H1 (cell line): ENCODE results near the gene CDH9. TPM values are rescaled to one million over a fixed set of nuclear protein-coding genes. Genes with fewer than 3 reads are reported as not detected.

Source experiments
- CTCF ChIA-PET: fragments of 300-600 bp; sonication (Branson Sonifier 250); formaldehyde crosslinking; loops from one replicate; lab custom pipeline; 2021; ENCODE audit not compliant: partially characterized antibody; lab: Charles Lee
- POLR2A ChIA-PET: fragments of 300-600 bp; sonication (Branson Sonifier 250); formaldehyde crosslinking; loops from one replicate; lab custom pipeline; 2021; ENCODE audit warnings: inconsistent platforms; ENCODE audit not compliant: partially characterized antibody; lab: Charles Lee
- DNase-seq, 2 experiments: peaks; one replicate each; pipeline versions ENCODE4 v3.0.0 to v3.0.0-alpha.2; 2010 to 2022; ENCODE audit warnings: low spot score in 2 of 2, low read depth in 1 of 2, mixed read lengths in 1 of 2
- FAIRE-seq: peaks from 2 replicates; lab custom pipeline; 2011; peaks lifted over from hg19 to GRCh38; lab: Jason Lieb, UNC
- H2AFZ ChIP-seq: 2 replicates; pipeline ENCODE4 v1.8.1; 2012; ENCODE audit warnings: low read length, inconsistent platforms
- H2AK5ac ChIP-seq: 2 replicates; pipeline ENCODE4 v1.6.1; 2013; ENCODE audit warnings: low read depth, low read length
- H2BK120ac ChIP-seq: replicated peaks from 2 replicates; pipeline ENCODE3; 2013; ENCODE audit warnings: low read depth, low read length, inconsistent platforms
- H2BK12ac ChIP-seq: 2 replicates; pipeline ENCODE4 v1.6.1; 2013; ENCODE audit warnings: low read depth, low read length
- H2BK15ac ChIP-seq: 2 replicates; pipeline ENCODE4 v1.6.1; 2013; ENCODE audit warnings: low read length
- H2BK20ac ChIP-seq: 2 replicates; pipeline ENCODE4 v1.6.1; 2013; ENCODE audit warnings: low read length
- H2BK5ac ChIP-seq: 2 replicates; pipeline ENCODE4 v1.6.1; 2013; ENCODE audit warnings: low read depth, low read length
- H3K14ac ChIP-seq: 2 replicates; pipeline ENCODE4 v1.6.1; 2013; ENCODE audit warnings: inconsistent platforms; ENCODE audit not compliant: insufficient read length
- H3K18ac ChIP-seq: 2 replicates; pipeline ENCODE4 v1.6.1; 2013; ENCODE audit warnings: low read length; ENCODE audit errors: extremely low read depth
- H3K23ac ChIP-seq: 2 replicates; pipeline ENCODE4 v1.6.1; 2013; ENCODE audit warnings: inconsistent platforms; ENCODE audit not compliant: insufficient read length
- H3K23me2 ChIP-seq: 2 replicates; pipeline ENCODE4 v1.6.1; 2013; ENCODE audit warnings: low read depth, low read length
- H3K27ac ChIP-seq: 2 replicates; pipeline ENCODE4 v1.6.1; 2011; ENCODE audit warnings: low read depth, low read length, inconsistent platforms
- H3K27me3 ChIP-seq, 4 experiments: replicated peaks in 1 of 4; 1 replicate in 1 of 4; 2 replicates in 3 of 4; pipeline versions ENCODE4 v1.6.1 to v1.8.1; 2011 to 2013; ENCODE audit warnings: low read length in 3 of 4, mild to moderate bottlenecking in 3 of 4, inconsistent platforms in 2 of 4, mixed read lengths in 2 of 4, moderate library complexity in 1 of 4; ENCODE audit not compliant: control insufficient read depth in 3 of 4, insufficient read depth in 3 of 4; ENCODE audit errors: extremely low read depth in 1 of 4
- H3K36me3 ChIP-seq, 4 experiments: 2 replicates each; pipeline versions ENCODE4 v1.6.1 to v1.8.1; 2011 to 2013; ENCODE audit warnings: mild to moderate bottlenecking in 4 of 4, low read length in 3 of 4, moderate library complexity in 2 of 4, control low read depth in 1 of 4, inconsistent platforms in 1 of 4; ENCODE audit not compliant: insufficient read depth in 4 of 4, control insufficient read depth in 2 of 4
- H3K4ac ChIP-seq: replicated peaks from 2 replicates; pipeline ENCODE3; 2013; ENCODE audit warnings: low read length, low read depth, mixed read lengths, inconsistent platforms; ENCODE audit not compliant: insufficient read length
- H3K4me1 ChIP-seq, 4 experiments: replicated peaks in 1 of 4; 1 replicate in 1 of 4; 2 replicates in 3 of 4; pipeline versions ENCODE4 v1.6.1 to v1.8.1; 2011 to 2013; ENCODE audit warnings: low read length in 3 of 4, inconsistent platforms in 2 of 4, mixed read lengths in 1 of 4; ENCODE audit not compliant: insufficient read depth in 4 of 4, control insufficient read depth in 3 of 4
- H3K4me2 ChIP-seq, 2 experiments: 2 replicates each; pipeline versions ENCODE4 v1.6.1 to v1.8.1; 2011 to 2013; ENCODE audit warnings: low read depth in 2 of 2, low read length in 2 of 2, control low read depth in 1 of 2, inconsistent platforms in 1 of 2, mild to moderate bottlenecking in 1 of 2; ENCODE audit not compliant: insufficient read depth in 1 of 2
- H3K4me3 ChIP-seq, 4 experiments: fragments of 200-600, 300-600 bp in 1 of 4; sonication (generic), shearing (Covaris generic), sonication (Bioruptor Twin) in 1 of 4; 2 replicates each; pipeline versions ENCODE4 v1.5.1 to v1.8.1; 2011 to 2016; ENCODE audit warnings: low read length in 4 of 4, low read depth in 3 of 4, control low read depth in 2 of 4, inconsistent platforms in 2 of 4, mild to moderate bottlenecking in 2 of 4, mixed read lengths in 1 of 4, moderate library complexity in 1 of 4; ENCODE audit not compliant: insufficient read depth in 2 of 4; ENCODE audit errors: extremely low read depth in 1 of 4
- H3K56ac ChIP-seq: replicated peaks from 2 replicates; pipeline ENCODE3; 2013; ENCODE audit warnings: low read depth, mild to moderate bottlenecking, mixed read lengths, low read length, inconsistent platforms; ENCODE audit not compliant: insufficient read length
- H3K79me1 ChIP-seq: 2 replicates; pipeline ENCODE4 v1.6.1; 2013; ENCODE audit warnings: low read depth, low read length, control low read depth
- H3K79me2 ChIP-seq, 2 experiments: 2 replicates each; pipeline versions ENCODE4 v1.6.1 to v1.8.1; 2012 to 2013; ENCODE audit warnings: low read length in 2 of 2, mild to moderate bottlenecking in 2 of 2, inconsistent platforms in 1 of 2; ENCODE audit not compliant: insufficient read depth in 2 of 2, control insufficient read depth in 1 of 2
- H3K9ac ChIP-seq, 4 experiments: replicated peaks in 1 of 4; 1 replicate in 1 of 4; 2 replicates in 3 of 4; pipeline versions ENCODE4 v1.6.1 to v1.8.1; 2011 to 2013; ENCODE audit warnings: low read depth in 3 of 4, low read length in 3 of 4, control low read depth in 2 of 4, mild to moderate bottlenecking in 2 of 4, moderate library complexity in 2 of 4, inconsistent platforms in 1 of 4; ENCODE audit errors: extremely low read depth in 1 of 4
- H3K9me3 ChIP-seq, 2 experiments: 2 replicates each; pipeline versions ENCODE4 v1.6.1 to v1.8.1; 2012 to 2013; ENCODE audit warnings: mild to moderate bottlenecking in 2 of 2, moderate library complexity in 2 of 2, control low read depth in 1 of 2, inconsistent platforms in 1 of 2, low read depth in 1 of 2, low read length in 1 of 2, mixed read lengths in 1 of 2; ENCODE audit not compliant: insufficient read depth in 2 of 2
- H4K20me1 ChIP-seq, 2 experiments: replicated peaks in 1 of 2; 2 replicates each; pipeline versions ENCODE3 to v1.8.1; 2011 to 2013; ENCODE audit warnings: inconsistent platforms in 2 of 2, low read length in 2 of 2, mild to moderate bottlenecking in 1 of 2; ENCODE audit not compliant: insufficient read depth in 2 of 2, control insufficient read depth in 1 of 2
- H4K5ac ChIP-seq: 2 replicates; pipeline ENCODE4 v1.6.1; 2013; ENCODE audit warnings: low read length, low read depth, mixed read lengths, inconsistent platforms; ENCODE audit not compliant: insufficient read length
- H4K8ac ChIP-seq: 2 replicates; pipeline ENCODE4 v1.8.0; 2013; ENCODE audit warnings: mild to moderate bottlenecking, moderate library complexity, low read length, inconsistent platforms; ENCODE audit not compliant: insufficient read depth; ENCODE audit errors: extremely low read depth
- H4K91ac ChIP-seq: replicated peaks from 2 replicates; pipeline ENCODE3; 2013; ENCODE audit warnings: low read length, mixed read lengths, inconsistent platforms; ENCODE audit not compliant: insufficient read length
- BRCA1 ChIP-seq: IDR thresholded peaks from 2 replicates; pipeline ENCODE4 v1.6.1; 2012; ENCODE audit warnings: low read depth, low read length, improper control_type of control experiment
- CBX5 ChIP-seq: fragments of 300-800, 300-1000 bp; sonication (generic); IDR thresholded peaks from 2 replicates; pipeline ENCODE4 v1.7.1; 2016; ENCODE audit warnings: antibody characterized with exemption, low read length, low read depth
- CBX8 ChIP-seq: fragments of 300-800, 300-1000 bp; sonication (generic); IDR thresholded peaks from 2 replicates; pipeline ENCODE4 v1.7.1; 2016; ENCODE audit warnings: low read depth, low read length, borderline replicate concordance
- CHD1 ChIP-seq: IDR thresholded peaks from 2 replicates; pipeline ENCODE4 v1.6.1; 2012; ENCODE audit warnings: low read depth, low read length, improper control_type of control experiment
- GABPA ChIP-seq: IDR thresholded peaks from 2 replicates; pipeline ENCODE4 v1.6.1; 2011; ENCODE audit warnings: mild to moderate bottlenecking, low read length, moderate library complexity, borderline replicate concordance; ENCODE audit not compliant: insufficient read depth
- HDAC2 ChIP-seq, 2 experiments: fragments of 300-600 bp in 1 of 2; sonication (generic) in 1 of 2; IDR thresholded peaks; 2 replicates each; pipeline ENCODE4 v1.6.1; 2011 to 2012; ENCODE audit warnings: low read depth in 2 of 2, low read length in 2 of 2, mild to moderate bottlenecking in 2 of 2, moderate library complexity in 2 of 2, borderline replicate concordance in 1 of 2, inconsistent platforms in 1 of 2
- MAFK ChIP-seq: IDR thresholded peaks from 2 replicates; pipeline ENCODE4 v1.6.1; 2012; ENCODE audit warnings: low read depth, mild to moderate bottlenecking, improper control_type of control experiment, low read length
- POLR2A ChIP-seq, 2 experiments: IDR thresholded peaks; 1 replicate in 1 of 2; 2 replicates in 1 of 2; pipeline ENCODE4 v1.6.1; 2011; ENCODE audit warnings: low read depth in 2 of 2, low read length in 2 of 2, mild to moderate bottlenecking in 2 of 2; ENCODE audit errors: control extremely low read depth in 1 of 2
- POLR2AphosphoS5 ChIP-seq: IDR thresholded peaks from 2 replicates; pipeline ENCODE4 v1.6.1; 2011; ENCODE audit warnings: low read depth, low read length
- RXRA ChIP-seq: IDR thresholded peaks from 2 replicates; pipeline ENCODE4 v1.6.1; 2011; ENCODE audit warnings: low read depth, mild to moderate bottlenecking, low read length, moderate library complexity; ENCODE audit not compliant: insufficient read depth
- SAP30 ChIP-seq: fragments of 300-600 bp; sonication (generic); IDR thresholded peaks from 2 replicates; pipeline ENCODE4 v1.7.1; 2012; ENCODE audit warnings: low read length, moderate library complexity, mild to moderate bottlenecking, inconsistent platforms; ENCODE audit not compliant: insufficient read depth, insufficient replicate concordance
- SIN3A ChIP-seq, 2 experiments: IDR thresholded peaks in 1 of 2; conservative IDR thresholded peaks in 1 of 2; 2 replicates each; pipeline ENCODE4 v1.6.1; 2011 to 2012; ENCODE audit warnings: low read length in 2 of 2, improper control_type of control experiment in 1 of 2, low read depth in 1 of 2, mild to moderate bottlenecking in 1 of 2
- SP2 ChIP-seq: IDR thresholded peaks from 2 replicates; pipeline ENCODE4 v1.6.1; 2012; ENCODE audit warnings: mild to moderate bottlenecking, low read length, inconsistent platforms
- TCF12 ChIP-seq: IDR thresholded peaks from 2 replicates; pipeline ENCODE4 v1.6.1; 2011; ENCODE audit warnings: low read depth, mild to moderate bottlenecking, low read length
- YY1 ChIP-seq: IDR thresholded peaks from 2 replicates; pipeline ENCODE4 v1.6.1; 2011; ENCODE audit warnings: low read depth, mild to moderate bottlenecking, low read length
- WGBS, 2 experiments: shearing (Covaris generic) in 1 of 2; methylation state at CpG; one replicate each; pipeline versions ENCODE4 v1.1.6 to v1.1.7; 2013 to 2015; ENCODE audit warnings: low lambda C conversion rate in 2 of 2, mixed read lengths in 2 of 2, inconsistent platforms in 1 of 2, low coverage in 1 of 2, missing lambda C conversion rate in 1 of 2; ENCODE audit not compliant: insufficient replicate concordance in 2 of 2, insufficient coverage in 1 of 2, insufficient read length in 1 of 2; ENCODE audit errors: extremely low coverage in 1 of 2, missing lambda C conversion rate in 1 of 2; 5-methylcytosine and 5-hydroxymethylcytosine counted together
- polyA plus RNA-seq, 7 experiments: library from polyadenylated mRNA; depleted of rRNA in 3 of 7; stranded (reverse) in 5 of 7; unstranded in 2 of 7; fragments of >200 nt in 5 of 7; fragments of 200-250 nt in 2 of 7; gene quantifications; 1 replicate in 5 of 7; 2 replicates in 1 of 7; 4 replicates in 1 of 7; pipeline versions ENCODE4 v1.2.1 to v1.2.3, GENCODE V29; 2011 to 2013; ENCODE audit warnings: missing spikeins in 2 of 7, mixed read lengths in 2 of 7
- total RNA-seq: library from RNA; stranded (reverse); fragmentation: NEBNext Ultra II Directional; extraction: Animal tissue kit (Norgen Biotek cat#: 25700); gene quantifications from 2 replicates; pipeline ENCODE4 v1.2.1, GENCODE V29; 2021

CDH9 gene
- total and polyA plus RNA-seq, 2 of the 8 experiments (the other 6 are each of a cell fraction or from before 2014, with no cell fraction given) = 0.54 to 1.0 TPM

DNA sequence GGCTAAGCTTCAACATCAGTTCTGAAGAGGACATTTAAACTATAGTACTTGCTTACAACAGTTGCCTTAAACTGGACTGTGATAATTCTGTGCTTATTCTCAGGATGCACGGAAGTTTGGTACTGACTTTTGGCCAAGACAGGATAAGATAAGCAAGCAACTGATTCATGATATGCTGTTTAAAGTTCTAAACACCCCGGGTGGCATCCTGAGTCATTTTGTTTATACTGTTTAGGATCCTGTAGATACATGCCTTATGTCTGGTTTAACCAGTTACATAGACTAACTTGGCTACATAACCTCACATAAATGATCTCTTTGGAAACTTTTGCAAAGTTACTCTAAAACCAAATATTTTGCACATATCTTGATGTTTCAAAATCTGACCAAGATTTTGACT lies 95.9 kb downstream of the CDH9 start:
- Histone ChIP-seq H3K23ac (no peak overlapping the region), H3K79me2 (no peaks in the 10 kb centered on the region), H4K8ac (no peak overlapping the region), H3K4ac (no peak overlapping the region), H4K5ac (no peak overlapping the region), H2AFZ (no peak overlapping the region), H3K4me2 (no peak overlapping the region), H3K9me3 (no peaks in the 10 kb centered on the region), H2BK20ac (no peak overlapping the region), H2BK120ac (no peak overlapping the region), H3K23me2 (no peaks in the 10 kb centered on the region), H3K36me3 (no peaks in the 10 kb centered on the region), H3K4me3 (no peak overlapping the region), H3K9ac (no peak overlapping the region), H4K20me1 (no peaks in the 10 kb centered on the region), H3K27ac (no peak overlapping the region), H4K91ac (no peak overlapping the region), H2BK12ac (no peak overlapping the region), H3K18ac (no peak overlapping the region), H2BK5ac (no peak overlapping the region), H3K14ac (no peak overlapping the region), H3K56ac (no peak overlapping the region), H2AK5ac (no peak overlapping the region), H3K4me1 (no peaks in the 10 kb centered on the region), H3K79me1 (no peaks in the 10 kb centered on the region), H2BK15ac (no peak overlapping the region), H3K27me3 (no peaks in the 10 kb centered on the region)
- ChIA-PET CTCF (no interaction called here), POLR2A (no interaction called here)
- 96% methylated on average over 2 of the region's 2 CpGs; no CpG with 5 or more reads in 1 of the 2 experiments for WGBS, 2 experiments
- FAIRE-seq (no peak), DNase-seq (no peak)
- no peak for TF ChIP-seq TCF12
- TF ChIP-seq MAFK = no peak
- no peak for TF ChIP-seq POLR2AphosphoS5
- TF ChIP-seq CBX8 = no peak
- no peak for TF ChIP-seq BRCA1
- no peak for TF ChIP-seq RXRA
- TF ChIP-seq POLR2A (IDR thresholded peaks at IDR 0.05; ENCODE audit: control extremely low read depth in 1 of 2, low read depth in 2 of 2, low read length in 2 of 2) = no peak
- no peak for TF ChIP-seq HDAC2 (IDR thresholded peaks at IDR 0.05; ENCODE audit: borderline replicate concordance in 1 of 2, low read depth in 2 of 2, low read length in 2 of 2)
- no peak for TF ChIP-seq YY1
- TF ChIP-seq GABPA = no peak
- no peak for TF ChIP-seq SAP30
- TF ChIP-seq SIN3A (conservative IDR thresholded peaks at IDR 0.05 in 1 of 2, IDR thresholded peaks at IDR 0.05 in 1 of 2; ENCODE audit: low read depth in 1 of 2, low read length in 2 of 2) = no peak
- TF ChIP-seq CBX5 = no peak
- no peak for TF ChIP-seq SP2
- no peak for TF ChIP-seq CHD1
